Breast epithelium (tissue), 3 donors: ENCODE measurements around the gene INSL3.

Experiments
- CTCF ChIP-seq, 3 donors: fragments of 450-650 bp; IDR thresholded peaks; one replicate each; pipeline ENCODE4 v1.5.1; 2016 to 2017; ENCODE audit warnings: antibody characterized with exemption in 3 of 3, mild to moderate bottlenecking in 3 of 3, moderate library complexity in 3 of 3
- POLR2A ChIP-seq: fragments of 450-650 bp; IDR thresholded peaks from one replicate; pipeline ENCODE4 v1.6.1; 2016; ENCODE audit warnings: antibody characterized with exemption, mild to moderate bottlenecking, moderate library complexity
- POLR2AphosphoS5 ChIP-seq, 3 donors: sonication (generic); formaldehyde crosslinking; IDR thresholded peaks; one replicate each; pipeline ENCODE4 v1.6.1; 2017; ENCODE audit warnings: antibody characterized with exemption in 3 of 3

DNA sequence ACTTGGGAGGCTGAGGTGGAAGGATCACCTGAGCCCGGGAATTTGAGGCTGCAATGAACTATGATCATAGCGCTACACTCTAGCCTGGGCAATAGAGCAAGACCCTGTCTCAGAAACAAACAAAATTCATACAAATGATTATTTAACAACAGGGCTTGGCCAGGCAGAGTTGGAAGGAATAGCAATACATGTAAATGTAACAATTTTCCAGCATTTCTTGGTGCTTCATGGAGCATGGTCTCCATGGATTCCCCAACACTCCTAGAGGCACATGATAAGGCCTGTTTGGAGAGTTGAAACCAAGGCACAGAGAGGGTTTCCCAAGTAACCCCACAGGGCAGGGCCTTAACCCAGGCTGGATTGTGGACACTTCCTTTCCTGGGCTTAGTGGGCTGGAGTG is 10.2 kb downstream of the INSL3 start:
- TF ChIP-seq POLR2AphosphoS5 (IDR thresholded peaks at IDR 0.05) (no peak), CTCF (IDR thresholded peaks at IDR 0.05) (no peak), POLR2A (no peak)
